Loucy (cell line): ENCODE measurements around the gene TBX3.

ENCODE experiments used
- EZH2phosphoT487 ChIP-seq: fragments of 200-600 bp; IDR thresholded peaks from 2 replicates; pipeline ENCODE4 v1.6.1; 2018; ENCODE audit warnings: antibody characterized with exemption, mild to moderate bottlenecking, moderate library complexity, borderline replicate concordance
- TF ChIP-seq, protein P1 (sequence below): fragments of 200-600 bp; sonication (generic); conservative IDR thresholded peaks from 2 replicates; pipeline ENCODE4 v1.5.1; 2014; ENCODE audit warnings: mild to moderate bottlenecking, antibody characterized with exemption, low read length

DNA sequence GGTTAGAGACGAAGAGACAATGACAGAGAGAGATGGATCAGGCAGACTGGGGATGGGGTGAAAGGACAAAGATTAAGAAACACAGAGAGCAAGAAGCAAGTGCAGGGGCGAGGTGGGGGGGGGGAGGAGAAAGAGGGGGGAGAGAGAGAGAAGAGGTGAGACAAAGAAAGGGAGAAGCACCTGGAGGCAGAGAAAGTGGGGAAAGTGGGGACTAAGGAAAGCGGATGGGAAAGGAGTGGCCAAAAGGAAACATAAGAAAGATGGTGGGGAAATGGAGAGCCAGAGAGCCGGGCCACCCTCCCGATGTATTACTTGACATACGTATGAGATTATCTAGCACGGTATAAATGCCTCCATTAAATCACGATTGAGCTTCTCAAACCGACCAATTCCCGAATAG is 18.5 kb upstream of the TBX3 start:
- TF ChIP-seq, protein P1, sequence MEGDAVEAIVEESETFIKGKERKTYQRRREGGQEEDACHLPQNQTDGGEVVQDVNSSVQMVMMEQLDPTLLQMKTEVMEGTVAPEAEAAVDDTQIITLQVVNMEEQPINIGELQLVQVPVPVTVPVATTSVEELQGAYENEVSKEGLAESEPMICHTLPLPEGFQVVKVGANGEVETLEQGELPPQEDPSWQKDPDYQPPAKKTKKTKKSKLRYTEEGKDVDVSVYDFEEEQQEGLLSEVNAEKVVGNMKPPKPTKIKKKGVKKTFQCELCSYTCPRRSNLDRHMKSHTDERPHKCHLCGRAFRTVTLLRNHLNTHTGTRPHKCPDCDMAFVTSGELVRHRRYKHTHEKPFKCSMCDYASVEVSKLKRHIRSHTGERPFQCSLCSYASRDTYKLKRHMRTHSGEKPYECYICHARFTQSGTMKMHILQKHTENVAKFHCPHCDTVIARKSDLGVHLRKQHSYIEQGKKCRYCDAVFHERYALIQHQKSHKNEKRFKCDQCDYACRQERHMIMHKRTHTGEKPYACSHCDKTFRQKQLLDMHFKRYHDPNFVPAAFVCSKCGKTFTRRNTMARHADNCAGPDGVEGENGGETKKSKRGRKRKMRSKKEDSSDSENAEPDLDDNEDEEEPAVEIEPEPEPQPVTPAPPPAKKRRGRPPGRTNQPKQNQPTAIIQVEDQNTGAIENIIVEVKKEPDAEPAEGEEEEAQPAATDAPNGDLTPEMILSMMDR = no peak
- TF ChIP-seq EZH2phosphoT487 = no peak
